Panc1 (cell line): ENCODE results near the gene IGBP1. TPM values are rescaled to one million over a fixed set of nuclear protein-coding genes. Genes with fewer than 3 reads are reported as not detected.

Source experiments
- ATAC-seq: fragments of 200-7000 bp; cut with Tn5 transposase; 2 replicates; pipeline ENCODE4 v1.9.1; 2020; ENCODE audit warnings: mild to moderate bottlenecking, moderate library complexity
- BruUV-seq: library from RNA; stranded (reverse); fragments of 400-500 nt; replicated peaks from 2 replicates; lab custom pipeline; 2021; lab: Mats Ljungman, UMichigan
- CTCF ChIA-PET: fragments of 300-600 bp; sonication (Branson Sonifier 250); formaldehyde crosslinking; loops from one replicate; lab custom pipeline; 2022; ENCODE audit warnings: antibody characterized with exemption; lab: Charles Lee
- POLR2A ChIA-PET: fragments of 300-600 bp; sonication (Branson Sonifier 250); formaldehyde crosslinking; loops from one replicate; lab custom pipeline; 2022; ENCODE audit warnings: antibody characterized with exemption; lab: Charles Lee
- DNase-seq: peaks from one replicate; pipeline ENCODE4 v3.0.0-alpha.2; 2010; ENCODE audit warnings: low read depth, low spot score
- H3K27ac ChIP-seq: 2 replicates; pipeline ENCODE4 v1.5.1; 2011; ENCODE audit warnings: mild to moderate bottlenecking, low read length, inconsistent platforms
- H3K27me3 ChIP-seq: fragments of 200-500 bp; sonication (Bioruptor generic); 2 replicates; pipeline ENCODE4 v1.6.0; 2014; ENCODE audit warnings: low read length, inconsistent platforms; ENCODE audit not compliant: control insufficient read depth, insufficient read depth
- H3K36me3 ChIP-seq: fragments of 200-500 bp; sonication (Bioruptor generic); 2 replicates; pipeline ENCODE4 v1.5.1; 2014; ENCODE audit warnings: inconsistent platforms, mild to moderate bottlenecking, low read length, moderate library complexity; ENCODE audit not compliant: control insufficient read depth, insufficient read depth
- H3K4me1 ChIP-seq: 2 replicates; pipeline ENCODE4 v1.5.1; 2011; ENCODE audit warnings: inconsistent platforms, mild to moderate bottlenecking, low read length, moderate library complexity; ENCODE audit not compliant: control insufficient read depth, insufficient read depth
- H3K4me3 ChIP-seq, 2 experiments: 2 replicates each; pipeline ENCODE4 v1.5.1; 2011 to 2012; ENCODE audit warnings: low read depth in 2 of 2, low read length in 2 of 2, mild to moderate bottlenecking in 2 of 2, inconsistent platforms in 1 of 2, moderate library complexity in 1 of 2
- H3K9me3 ChIP-seq: fragments of 200-500 bp; sonication (Bioruptor generic); 2 replicates; pipeline ENCODE4 v1.5.1; 2014; ENCODE audit warnings: low read depth, mild to moderate bottlenecking, inconsistent platforms, low read length, moderate library complexity; ENCODE audit not compliant: control insufficient read depth, insufficient read depth
- POLR2AphosphoS5 ChIP-seq: IDR thresholded peaks from 2 replicates; pipeline ENCODE4 v1.6.1; 2012; ENCODE audit warnings: mild to moderate bottlenecking, low read depth, low read length, moderate library complexity
- REST ChIP-seq, 2 experiments: IDR thresholded peaks; 2 replicates each; pipeline ENCODE4 v1.6.1; 2011 to 2012; ENCODE audit warnings: low read depth in 2 of 2, control low read depth in 1 of 2, low read length in 1 of 2, mild to moderate bottlenecking in 1 of 2, moderate library complexity in 1 of 2; ENCODE audit not compliant: insufficient read depth in 1 of 2
- SIN3A ChIP-seq: IDR thresholded peaks from 2 replicates; pipeline ENCODE4 v1.6.1; 2012; ENCODE audit warnings: low read depth, mild to moderate bottlenecking, low read length, moderate library complexity, borderline replicate concordance; ENCODE audit not compliant: insufficient read depth
- TCF7L2 ChIP-seq: IDR thresholded peaks from 2 replicates; pipeline ENCODE4 v1.6.1; 2011; ENCODE audit warnings: mild to moderate bottlenecking, low read depth, low read length, inconsistent platforms
- in situ Hi-C: cut with HindIII; loops from 2 replicates; pipeline ENCODE4 v1.10.0; 2016; ENCODE audit warnings: low sequenced_read_pairs, low pct_unique_long_range_greater_than_20kb
- intact Hi-C: fragments of 100-400 bp; cut with micrococcal nuclease; formaldehyde crosslinking; loops from one replicate; pipeline ENCODE4 v1.10.0; 2022; ENCODE audit not compliant: unreplicated experiment
- total RNA-seq: library from RNA; stranded (reverse); gene quantifications from one replicate; pipeline ENCODE4 v1.2.1, GENCODE V29; 2021; ENCODE audit not compliant: unreplicated experiment
- TF ChIP-seq, protein P1 (sequence below): fragments of 450-650 bp; IDR thresholded peaks from 2 replicates; pipeline ENCODE4 v1.5.1; 2017; ENCODE audit warnings: mild to moderate bottlenecking

IGBP1 gene
- total RNA-seq, 1 experiment from 2014 or later: 36.9 TPM

GRCh38 chrX:70176938-70177533 lies 43.8 kb downstream of the IGBP1 start, which contains the start of gene DGAT2L6:
TSS of gene DGAT2L6 (plus strand) at chrX:70177483. CDS start at chrX:70177583, 100 bp downstream.
- H3K27ac ChIP-seq: no peak within 1 kb of the TSS
- POLR2A ChIA-PET: no interaction called here
- intact Hi-C loops: no loop called here
- in situ Hi-C loops: no loop called here
- DNase-seq (no peak), ATAC-seq (no peak)
- TF ChIP-seq TCF7L2: no peak
- TF ChIP-seq, protein P1, sequence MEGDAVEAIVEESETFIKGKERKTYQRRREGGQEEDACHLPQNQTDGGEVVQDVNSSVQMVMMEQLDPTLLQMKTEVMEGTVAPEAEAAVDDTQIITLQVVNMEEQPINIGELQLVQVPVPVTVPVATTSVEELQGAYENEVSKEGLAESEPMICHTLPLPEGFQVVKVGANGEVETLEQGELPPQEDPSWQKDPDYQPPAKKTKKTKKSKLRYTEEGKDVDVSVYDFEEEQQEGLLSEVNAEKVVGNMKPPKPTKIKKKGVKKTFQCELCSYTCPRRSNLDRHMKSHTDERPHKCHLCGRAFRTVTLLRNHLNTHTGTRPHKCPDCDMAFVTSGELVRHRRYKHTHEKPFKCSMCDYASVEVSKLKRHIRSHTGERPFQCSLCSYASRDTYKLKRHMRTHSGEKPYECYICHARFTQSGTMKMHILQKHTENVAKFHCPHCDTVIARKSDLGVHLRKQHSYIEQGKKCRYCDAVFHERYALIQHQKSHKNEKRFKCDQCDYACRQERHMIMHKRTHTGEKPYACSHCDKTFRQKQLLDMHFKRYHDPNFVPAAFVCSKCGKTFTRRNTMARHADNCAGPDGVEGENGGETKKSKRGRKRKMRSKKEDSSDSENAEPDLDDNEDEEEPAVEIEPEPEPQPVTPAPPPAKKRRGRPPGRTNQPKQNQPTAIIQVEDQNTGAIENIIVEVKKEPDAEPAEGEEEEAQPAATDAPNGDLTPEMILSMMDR: no peak
- TF ChIP-seq REST (IDR thresholded peaks at IDR 0.05; ENCODE audit: insufficient read depth in 1 of 2, low read depth in 2 of 2, low read length in 1 of 2): no peak
- TF ChIP-seq SIN3A: no peak
- no peak for TF ChIP-seq POLR2AphosphoS5
- no peaks in the 10 kb centered on the region for H3K36me3 ChIP-seq
- no TSS peak for BruUV-seq
- no peaks in the 10 kb centered on the region for H3K27me3 ChIP-seq
- H3K9me3 ChIP-seq: no peaks in the 10 kb centered on the region
- CTCF ChIA-PET: no interaction called here
- H3K4me3 ChIP-seq: no peak within 1 kb of the TSS
- no peaks in the 10 kb centered on the region for H3K4me1 ChIP-seq

DNA sequence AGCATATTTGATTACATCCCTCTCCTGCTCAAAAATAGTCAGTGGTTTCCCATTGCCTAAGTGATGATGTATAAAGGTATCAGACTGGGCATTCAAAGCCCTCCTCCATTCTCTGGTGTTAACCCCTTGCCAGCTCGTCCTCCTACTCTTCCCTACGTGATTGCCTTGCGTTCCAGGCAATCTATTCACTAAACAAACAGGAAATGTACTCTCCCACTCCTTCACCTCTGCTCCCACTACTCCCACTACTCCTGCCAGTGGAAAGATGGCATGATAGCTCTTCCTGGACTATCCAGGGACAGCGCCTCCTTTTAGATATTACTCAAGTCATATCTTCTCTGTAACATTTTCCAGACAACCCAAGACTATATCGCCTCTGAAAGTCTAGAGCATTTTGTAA lies 49.8 kb downstream of the IGBP1 start:
- no peaks in the 10 kb centered on the region for H3K27me3 ChIP-seq
- TF ChIP-seq, protein P1: no peak
- TF ChIP-seq SIN3A (no peak), REST (IDR thresholded peaks at IDR 0.05; ENCODE audit: insufficient read depth in 1 of 2, low read depth in 2 of 2, low read length in 1 of 2) (no peak), POLR2AphosphoS5 (no peak), TCF7L2 (no peak)
- no peak overlapping the region for H3K4me3 ChIP-seq
- in situ Hi-C loops (no loop called here), intact Hi-C loops (no loop called here)
- H3K36me3 ChIP-seq: no peaks in the 10 kb centered on the region
- ChIA-PET CTCF (no interaction called here), POLR2A (no interaction called here)
- DNase-seq (no peak), ATAC-seq (no peak)
- BruUV-seq: no TSS peak
- H3K4me1 ChIP-seq: no peaks in the 10 kb centered on the region
- no peak overlapping the region for H3K27ac ChIP-seq
- H3K9me3 ChIP-seq: no peaks in the 10 kb centered on the region
